Esophagus squamous epithelium (tissue), 4 donors: ENCODE results near the gene HIGD2A.

Experiments
- POLR2A ChIP-seq, 4 donors: fragments of 450-650 bp; IDR thresholded peaks; one replicate each; pipeline ENCODE4 v1.6.1; 2017; ENCODE audit warnings: antibody characterized with exemption in 4 of 4, mild to moderate bottlenecking in 4 of 4, moderate library complexity in 3 of 4
- TF ChIP-seq, protein P1 (sequence below), 6 experiments: fragments of 450-650 bp in 4 of 6; fragments of 200-600 bp in 2 of 6; sonication (generic) in 2 of 6; IDR thresholded peaks; one replicate each; pipeline ENCODE4 v1.5.1; 2016 to 2019; ENCODE audit warnings: antibody characterized with exemption in 6 of 6, mild to moderate bottlenecking in 4 of 6, moderate library complexity in 4 of 6

DNA sequence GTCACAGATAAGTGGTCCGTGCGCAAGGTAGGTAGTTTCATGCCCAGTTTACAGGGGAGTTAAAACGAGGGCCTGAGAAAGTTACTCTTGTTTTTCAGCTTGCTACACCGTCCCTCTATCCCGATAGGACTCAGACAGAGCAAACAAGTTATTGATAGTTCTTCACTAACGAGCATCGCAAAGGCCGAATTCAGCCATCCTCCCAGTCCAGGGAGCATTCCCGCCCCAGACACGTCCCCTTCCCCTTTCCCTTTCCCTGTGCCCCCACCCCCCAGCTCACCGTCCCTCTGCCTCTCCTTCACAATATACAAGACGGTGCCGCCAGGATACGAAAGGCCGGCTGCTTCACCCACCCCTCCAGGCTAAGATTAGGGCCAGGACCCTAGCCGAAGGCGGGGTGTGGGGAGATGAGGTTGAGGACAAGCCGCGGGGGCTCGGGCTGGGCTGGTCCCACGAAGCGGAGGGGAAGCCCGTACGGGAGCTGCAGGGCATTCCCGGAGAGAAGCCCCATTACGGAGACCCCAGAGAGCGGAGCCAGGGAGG lies 27.6 kb upstream of the HIGD2A start:
- TF ChIP-seq, protein P1, sequence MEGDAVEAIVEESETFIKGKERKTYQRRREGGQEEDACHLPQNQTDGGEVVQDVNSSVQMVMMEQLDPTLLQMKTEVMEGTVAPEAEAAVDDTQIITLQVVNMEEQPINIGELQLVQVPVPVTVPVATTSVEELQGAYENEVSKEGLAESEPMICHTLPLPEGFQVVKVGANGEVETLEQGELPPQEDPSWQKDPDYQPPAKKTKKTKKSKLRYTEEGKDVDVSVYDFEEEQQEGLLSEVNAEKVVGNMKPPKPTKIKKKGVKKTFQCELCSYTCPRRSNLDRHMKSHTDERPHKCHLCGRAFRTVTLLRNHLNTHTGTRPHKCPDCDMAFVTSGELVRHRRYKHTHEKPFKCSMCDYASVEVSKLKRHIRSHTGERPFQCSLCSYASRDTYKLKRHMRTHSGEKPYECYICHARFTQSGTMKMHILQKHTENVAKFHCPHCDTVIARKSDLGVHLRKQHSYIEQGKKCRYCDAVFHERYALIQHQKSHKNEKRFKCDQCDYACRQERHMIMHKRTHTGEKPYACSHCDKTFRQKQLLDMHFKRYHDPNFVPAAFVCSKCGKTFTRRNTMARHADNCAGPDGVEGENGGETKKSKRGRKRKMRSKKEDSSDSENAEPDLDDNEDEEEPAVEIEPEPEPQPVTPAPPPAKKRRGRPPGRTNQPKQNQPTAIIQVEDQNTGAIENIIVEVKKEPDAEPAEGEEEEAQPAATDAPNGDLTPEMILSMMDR (IDR thresholded peaks at IDR 0.05) = no peak
- no peak for TF ChIP-seq POLR2A (IDR thresholded peaks at IDR 0.05)
